Body of pancreas (tissue), 4 donors: Measurements from ENCODE around the gene RNF157.

Source experiments
- POLR2A ChIP-seq, 3 donors: fragments of 450-650 bp; IDR thresholded peaks; one replicate each; pipeline ENCODE4 v1.6.1; 2016; ENCODE audit warnings: antibody characterized with exemption in 3 of 3, mild to moderate bottlenecking in 2 of 3
- TF ChIP-seq, protein P1 (sequence below), 7 experiments: fragments of 450-650 bp in 4 of 7; fragments of 200-600 bp in 3 of 7; sonication (generic) in 3 of 7; IDR thresholded peaks; one replicate each; pipeline ENCODE4 v1.5.1; 2016 to 2019; ENCODE audit warnings: antibody characterized with exemption in 7 of 7

DNA sequence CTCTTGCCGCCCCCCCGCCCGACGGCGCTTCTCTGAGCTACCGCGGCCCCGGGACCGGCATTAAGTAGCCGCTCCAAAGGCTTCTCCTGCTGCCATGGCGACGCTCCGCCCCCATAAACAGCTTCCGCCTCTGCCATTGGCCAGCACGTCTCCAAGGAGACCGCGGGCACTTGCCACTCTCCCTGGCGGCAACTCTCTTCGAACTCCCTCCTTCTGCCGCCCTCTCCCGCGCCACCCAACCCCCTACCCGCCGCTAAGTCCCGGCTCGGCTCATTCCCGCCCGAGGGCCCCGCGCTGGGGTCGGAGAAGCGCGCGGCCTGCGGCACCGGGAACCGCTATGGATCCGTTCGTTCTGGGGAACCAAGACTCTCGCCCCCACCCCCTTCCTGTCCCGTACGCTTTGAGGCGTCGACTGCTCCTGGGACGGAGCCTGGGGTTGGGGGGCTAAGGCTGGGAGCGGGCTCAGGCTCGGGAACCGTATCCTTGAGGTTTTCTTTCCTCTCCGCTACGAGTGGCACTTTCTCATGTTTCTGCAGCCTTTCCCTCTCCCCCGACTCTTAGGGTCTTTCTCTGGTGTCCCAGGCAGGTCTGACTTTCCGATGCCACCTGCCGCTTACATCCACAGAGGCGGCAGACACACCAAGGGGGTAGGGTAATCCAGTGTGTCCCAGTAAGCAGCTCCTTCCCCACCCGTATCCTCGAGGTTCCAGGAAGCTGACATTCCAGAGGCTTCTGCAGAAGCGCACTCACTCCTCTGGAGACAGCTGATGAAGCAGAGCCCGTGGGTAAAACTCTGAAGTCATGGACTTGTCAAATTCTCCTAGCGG, 98.9 kb downstream of the RNF157 start, which contains the start of gene FOXJ1:
- TF ChIP-seq, protein P1, sequence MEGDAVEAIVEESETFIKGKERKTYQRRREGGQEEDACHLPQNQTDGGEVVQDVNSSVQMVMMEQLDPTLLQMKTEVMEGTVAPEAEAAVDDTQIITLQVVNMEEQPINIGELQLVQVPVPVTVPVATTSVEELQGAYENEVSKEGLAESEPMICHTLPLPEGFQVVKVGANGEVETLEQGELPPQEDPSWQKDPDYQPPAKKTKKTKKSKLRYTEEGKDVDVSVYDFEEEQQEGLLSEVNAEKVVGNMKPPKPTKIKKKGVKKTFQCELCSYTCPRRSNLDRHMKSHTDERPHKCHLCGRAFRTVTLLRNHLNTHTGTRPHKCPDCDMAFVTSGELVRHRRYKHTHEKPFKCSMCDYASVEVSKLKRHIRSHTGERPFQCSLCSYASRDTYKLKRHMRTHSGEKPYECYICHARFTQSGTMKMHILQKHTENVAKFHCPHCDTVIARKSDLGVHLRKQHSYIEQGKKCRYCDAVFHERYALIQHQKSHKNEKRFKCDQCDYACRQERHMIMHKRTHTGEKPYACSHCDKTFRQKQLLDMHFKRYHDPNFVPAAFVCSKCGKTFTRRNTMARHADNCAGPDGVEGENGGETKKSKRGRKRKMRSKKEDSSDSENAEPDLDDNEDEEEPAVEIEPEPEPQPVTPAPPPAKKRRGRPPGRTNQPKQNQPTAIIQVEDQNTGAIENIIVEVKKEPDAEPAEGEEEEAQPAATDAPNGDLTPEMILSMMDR (IDR thresholded peaks at IDR 0.05) = no peak
- no peak for TF ChIP-seq POLR2A (IDR thresholded peaks at IDR 0.05)
